K562 (cell line): ENCODE results near the gene RNF217.

Experiments
- EZH2 ChIP-seq: IDR thresholded peaks from 2 replicates; pipeline ENCODE4 v1.6.1; 2012; ENCODE audit warnings: low read depth, mild to moderate bottlenecking, inconsistent platforms, low read length, borderline replicate concordance
- FOXA1 ChIP-seq: fragments of 450-650 bp; IDR thresholded peaks from 2 replicates; pipeline ENCODE4 v1.6.1; 2016; ENCODE audit warnings: mild to moderate bottlenecking, borderline replicate concordance
- PHF8 ChIP-seq: fragments of 200-600 bp; sonication (generic); IDR thresholded peaks from 2 replicates; pipeline ENCODE4 v1.6.1; 2012; ENCODE audit warnings: mixed run types, mild to moderate bottlenecking, inconsistent platforms, low read length, moderate library complexity, borderline replicate concordance
- TAF9B ChIP-seq: fragments of 450-650 bp; IDR thresholded peaks from 2 replicates; pipeline ENCODE4 v1.6.1; 2018; ENCODE audit warnings: mild to moderate bottlenecking; ENCODE audit not compliant: partially characterized antibody
- TF ChIP-seq, protein P1 (sequence below): sonication (generic); formaldehyde crosslinking; IDR thresholded peaks from 2 replicates; pipeline ENCODE4 v1.9.0; 2022; ENCODE audit warnings: mild to moderate bottlenecking, missing genetic modification reagents

DNA sequence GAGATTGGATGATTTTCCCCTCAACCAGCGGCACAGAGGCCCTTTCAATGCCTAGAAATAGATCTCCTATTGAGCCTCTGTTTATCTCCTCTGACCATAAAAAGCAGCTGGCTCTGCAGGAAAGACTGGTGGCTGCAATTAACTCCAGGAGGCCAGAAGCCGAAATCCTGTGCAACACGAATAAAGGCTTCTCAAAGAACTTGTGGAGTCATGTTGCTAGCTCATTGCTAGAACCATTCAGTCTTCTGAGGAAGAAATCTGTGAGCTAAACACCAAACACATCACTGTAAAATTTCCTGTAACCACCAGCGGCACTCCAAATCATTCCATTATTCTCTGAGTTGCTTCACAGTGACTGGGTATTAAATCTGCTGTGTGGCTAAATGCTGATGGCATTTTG lies 142.2 kb downstream of the RNF217 start:
- TF ChIP-seq TAF9B (no peak), EZH2 (no peak), PHF8 (no peak), FOXA1 (no peak)
- TF ChIP-seq, protein P1, sequence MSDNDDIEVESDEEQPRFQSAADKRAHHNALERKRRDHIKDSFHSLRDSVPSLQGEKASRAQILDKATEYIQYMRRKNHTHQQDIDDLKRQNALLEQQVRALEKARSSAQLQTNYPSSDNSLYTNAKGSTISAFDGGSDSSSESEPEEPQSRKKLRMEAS: no peak
